GM12878 (cell line): Measurements from ENCODE around the gene SMIM35. TPM values are rescaled to one million over a fixed set of nuclear protein-coding genes. Genes with fewer than 3 reads are reported as not detected.

Source experiments
- GATAD2B ChIP-seq: fragments of 450-650 bp; conservative IDR thresholded peaks from 2 replicates; pipeline ENCODE4 v1.6.1; 2017; ENCODE audit warnings: low read depth, mild to moderate bottlenecking, moderate library complexity
- polyA plus RNA-seq, 11 experiments: library from polyadenylated mRNA; depleted of rRNA in 4 of 11; unstranded in 6 of 11; stranded (reverse) in 5 of 11; fragments of >200 nt; fragmentation: Nextera tagmentation in 4 of 11; fragmentation: Illumina TruSeq in 1 of 11; extraction: Ambion mirVana in 4 of 11; extraction: Trizol in 1 of 11; gene quantifications; 1 replicate in 1 of 11; 2 replicates in 10 of 11; pipeline versions ENCODE4 v1.2.1 to v1.2.3, GENCODE V29; 2011 to 2016; ENCODE audit warnings: inconsistent platforms in 2 of 11, missing spikeins in 2 of 11, low read depth in 1 of 11
- total RNA-seq, 4 experiments: library from RNA; depleted of rRNA in 3 of 4; stranded (reverse); fragments of >200 nt in 3 of 4; fragmentation: Illumina TruSeq in 1 of 4; extraction: Trizol in 1 of 4; gene quantifications; 2 replicates each; pipeline versions ENCODE4 v1.2.1 to v1.2.3, GENCODE V29; 2013 to 2021
- TF ChIP-seq, protein P1 (sequence below): IDR thresholded peaks from 2 replicates; pipeline ENCODE4 v1.6.1; 2011; ENCODE audit warnings: low read depth, low read length, improper control_type of control experiment, borderline replicate concordance
- TF ChIP-seq, protein P2 (sequence below): IDR thresholded peaks from 2 replicates; pipeline ENCODE4 v1.6.1; 2012; ENCODE audit warnings: improper control_type of control experiment, low read depth, low read length; ENCODE audit not compliant: insufficient replicate concordance

Gene SMIM35
- total and polyA plus RNA-seq, 10 of the 15 experiments (the other 5 are each of a cell fraction or from before 2014, with no cell fraction given), result 0.02 to 1.1 (median 0.05) TPM; not detected in 5

DNA sequence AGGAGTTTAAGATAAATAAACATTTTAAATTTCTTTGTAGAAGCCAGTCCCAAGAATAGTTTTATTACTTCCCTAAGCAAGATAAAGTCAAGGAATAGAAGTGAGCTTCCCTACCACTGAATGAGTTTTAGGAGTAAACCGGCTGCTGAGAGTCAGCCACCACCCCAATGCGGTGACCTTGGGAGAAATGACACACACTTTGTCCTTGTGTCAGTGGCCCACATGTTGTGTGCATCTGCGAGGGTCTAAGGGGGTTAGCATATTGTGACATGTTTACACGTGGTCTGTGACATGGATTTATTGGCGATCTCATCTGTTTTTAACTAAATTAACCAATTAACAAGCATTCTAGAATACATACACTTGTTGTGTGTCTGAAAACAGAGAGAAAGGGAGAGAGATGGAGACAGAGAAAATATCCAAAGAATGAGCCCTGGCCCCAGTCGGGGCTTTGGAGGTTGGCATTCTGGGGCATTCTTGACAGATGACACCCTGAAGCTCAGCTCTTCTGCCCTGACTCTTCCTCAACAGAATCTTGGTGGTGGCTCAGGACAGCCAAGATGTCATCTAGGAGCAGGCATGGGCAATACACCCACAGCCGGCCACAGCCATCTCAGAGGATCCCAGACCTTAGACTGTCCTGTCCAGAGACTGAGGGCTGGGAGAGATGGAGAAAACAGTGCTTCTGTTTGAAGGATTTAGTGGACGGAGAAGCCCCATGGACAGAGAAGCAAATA, 39.6 kb downstream of the SMIM35 start (continued):
- TF ChIP-seq, protein P1, sequence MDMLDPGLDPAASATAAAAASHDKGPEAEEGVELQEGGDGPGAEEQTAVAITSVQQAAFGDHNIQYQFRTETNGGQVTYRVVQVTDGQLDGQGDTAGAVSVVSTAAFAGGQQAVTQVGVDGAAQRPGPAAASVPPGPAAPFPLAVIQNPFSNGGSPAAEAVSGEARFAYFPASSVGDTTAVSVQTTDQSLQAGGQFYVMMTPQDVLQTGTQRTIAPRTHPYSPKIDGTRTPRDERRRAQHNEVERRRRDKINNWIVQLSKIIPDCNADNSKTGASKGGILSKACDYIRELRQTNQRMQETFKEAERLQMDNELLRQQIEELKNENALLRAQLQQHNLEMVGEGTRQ, result no peak
- peak; percentile 9; the same call in 1 of the 2 replicates for TF ChIP-seq GATAD2B
- TF ChIP-seq, protein P2, sequence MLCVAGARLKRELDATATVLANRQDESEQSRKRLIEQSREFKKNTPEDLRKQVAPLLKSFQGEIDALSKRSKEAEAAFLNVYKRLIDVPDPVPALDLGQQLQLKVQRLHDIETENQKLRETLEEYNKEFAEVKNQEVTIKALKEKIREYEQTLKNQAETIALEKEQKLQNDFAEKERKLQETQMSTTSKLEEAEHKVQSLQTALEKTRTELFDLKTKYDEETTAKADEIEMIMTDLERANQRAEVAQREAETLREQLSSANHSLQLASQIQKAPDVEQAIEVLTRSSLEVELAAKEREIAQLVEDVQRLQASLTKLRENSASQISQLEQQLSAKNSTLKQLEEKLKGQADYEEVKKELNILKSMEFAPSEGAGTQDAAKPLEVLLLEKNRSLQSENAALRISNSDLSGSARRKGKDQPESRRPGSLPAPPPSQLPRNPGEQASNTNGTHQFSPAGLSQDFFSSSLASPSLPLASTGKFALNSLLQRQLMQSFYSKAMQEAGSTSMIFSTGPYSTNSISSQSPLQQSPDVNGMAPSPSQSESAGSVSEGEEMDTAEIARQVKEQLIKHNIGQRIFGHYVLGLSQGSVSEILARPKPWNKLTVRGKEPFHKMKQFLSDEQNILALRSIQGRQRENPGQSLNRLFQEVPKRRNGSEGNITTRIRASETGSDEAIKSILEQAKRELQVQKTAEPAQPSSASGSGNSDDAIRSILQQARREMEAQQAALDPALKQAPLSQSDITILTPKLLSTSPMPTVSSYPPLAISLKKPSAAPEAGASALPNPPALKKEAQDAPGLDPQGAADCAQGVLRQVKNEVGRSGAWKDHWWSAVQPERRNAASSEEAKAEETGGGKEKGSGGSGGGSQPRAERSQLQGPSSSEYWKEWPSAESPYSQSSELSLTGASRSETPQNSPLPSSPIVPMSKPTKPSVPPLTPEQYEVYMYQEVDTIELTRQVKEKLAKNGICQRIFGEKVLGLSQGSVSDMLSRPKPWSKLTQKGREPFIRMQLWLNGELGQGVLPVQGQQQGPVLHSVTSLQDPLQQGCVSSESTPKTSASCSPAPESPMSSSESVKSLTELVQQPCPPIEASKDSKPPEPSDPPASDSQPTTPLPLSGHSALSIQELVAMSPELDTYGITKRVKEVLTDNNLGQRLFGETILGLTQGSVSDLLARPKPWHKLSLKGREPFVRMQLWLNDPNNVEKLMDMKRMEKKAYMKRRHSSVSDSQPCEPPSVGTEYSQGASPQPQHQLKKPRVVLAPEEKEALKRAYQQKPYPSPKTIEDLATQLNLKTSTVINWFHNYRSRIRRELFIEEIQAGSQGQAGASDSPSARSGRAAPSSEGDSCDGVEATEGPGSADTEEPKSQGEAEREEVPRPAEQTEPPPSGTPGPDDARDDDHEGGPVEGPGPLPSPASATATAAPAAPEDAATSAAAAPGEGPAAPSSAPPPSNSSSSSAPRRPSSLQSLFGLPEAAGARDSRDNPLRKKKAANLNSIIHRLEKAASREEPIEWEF, result no peak
